GM18909 (cell line): ENCODE results near the gene SSH3.

ENCODE experiments used
- ATAC-seq: cut with Tn5 transposase; IDR thresholded peaks from one replicate; pipeline ENCODE4 v1.9.1; 2021; ENCODE audit warnings: mild to moderate bottlenecking; ENCODE audit not compliant: unreplicated experiment, poor library complexity

Gene SSH3

DNA sequence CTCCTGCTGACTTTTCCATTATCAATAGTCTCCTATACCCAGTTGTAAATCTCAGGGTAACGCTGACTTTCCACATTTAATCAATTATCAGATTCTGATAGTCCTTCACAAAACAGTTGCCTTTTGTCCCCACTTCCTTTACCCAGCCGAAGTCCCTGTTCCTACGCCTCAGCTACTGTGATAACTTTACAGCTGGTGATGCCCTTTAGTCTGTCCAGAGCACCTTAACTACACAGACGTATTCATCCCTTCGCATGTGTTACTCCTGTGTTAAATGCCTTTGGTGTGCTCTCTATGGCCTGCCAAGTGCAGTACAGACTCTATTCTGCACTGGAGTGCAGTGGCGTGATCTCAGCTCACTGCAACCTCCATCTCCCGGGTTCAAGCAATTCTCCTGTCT, 20.2 kb downstream of the SSH3 start:
- ATAC-seq, result no peak

DNA sequence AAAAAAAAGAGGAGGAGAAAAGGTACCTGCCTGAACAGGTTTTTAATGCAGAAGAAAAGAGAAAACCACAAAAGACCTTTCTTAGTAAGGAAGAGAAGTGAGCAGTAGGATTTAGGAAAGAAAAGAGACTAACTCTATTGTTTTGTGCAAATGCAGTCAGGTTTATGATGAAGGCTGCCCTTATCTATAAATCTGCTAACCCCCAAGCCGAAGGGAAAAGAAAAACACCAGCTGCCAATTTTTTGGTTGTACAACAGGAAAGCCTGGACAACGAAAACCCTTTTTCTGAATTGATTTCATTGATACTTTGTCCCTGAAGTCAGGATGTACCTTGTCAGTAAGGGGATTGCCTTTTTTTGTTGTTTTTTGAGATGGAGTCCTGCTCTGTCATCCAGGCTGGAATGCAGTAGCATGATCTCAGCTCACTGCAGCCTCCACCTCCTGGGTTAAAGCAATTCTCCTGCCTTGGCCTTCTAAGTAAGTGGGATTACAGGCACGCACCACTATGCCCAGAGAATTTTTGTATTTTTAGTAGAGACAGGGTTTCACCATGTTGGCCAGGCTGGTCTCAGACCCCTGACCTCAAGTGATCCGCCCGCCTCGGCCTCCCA, 28.9 kb downstream of the SSH3 start:
- no peak for ATAC-seq

GRCh38 chr11:67337257-67337656, 33.9 kb downstream of the SSH3 start:
- ATAC-seq, result no peak

DNA sequence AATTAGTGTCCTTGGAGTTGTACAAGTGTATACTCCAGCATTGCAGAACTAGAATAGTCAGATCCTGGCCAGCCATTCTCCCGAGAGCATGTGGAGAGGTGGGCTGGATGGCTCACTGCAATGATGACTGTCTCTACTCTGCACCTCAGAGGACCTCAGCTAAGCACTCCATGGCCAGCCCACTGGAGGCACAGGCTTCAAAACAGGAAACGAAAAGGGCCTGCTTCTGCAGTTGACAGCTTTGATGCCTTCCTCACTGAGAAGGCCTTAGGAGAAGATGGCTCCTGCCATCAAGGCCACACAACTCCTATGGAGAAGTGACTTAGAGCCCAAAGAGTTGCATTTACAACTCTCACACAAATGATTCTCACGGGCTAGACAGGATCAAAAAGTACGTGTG, 40.9 kb downstream of the SSH3 start:
- ATAC-seq, result no peak

GRCh38 chr11:67345247-67345919, 42.1 kb downstream of the SSH3 start:
- ATAC-seq, result no peak

DNA sequence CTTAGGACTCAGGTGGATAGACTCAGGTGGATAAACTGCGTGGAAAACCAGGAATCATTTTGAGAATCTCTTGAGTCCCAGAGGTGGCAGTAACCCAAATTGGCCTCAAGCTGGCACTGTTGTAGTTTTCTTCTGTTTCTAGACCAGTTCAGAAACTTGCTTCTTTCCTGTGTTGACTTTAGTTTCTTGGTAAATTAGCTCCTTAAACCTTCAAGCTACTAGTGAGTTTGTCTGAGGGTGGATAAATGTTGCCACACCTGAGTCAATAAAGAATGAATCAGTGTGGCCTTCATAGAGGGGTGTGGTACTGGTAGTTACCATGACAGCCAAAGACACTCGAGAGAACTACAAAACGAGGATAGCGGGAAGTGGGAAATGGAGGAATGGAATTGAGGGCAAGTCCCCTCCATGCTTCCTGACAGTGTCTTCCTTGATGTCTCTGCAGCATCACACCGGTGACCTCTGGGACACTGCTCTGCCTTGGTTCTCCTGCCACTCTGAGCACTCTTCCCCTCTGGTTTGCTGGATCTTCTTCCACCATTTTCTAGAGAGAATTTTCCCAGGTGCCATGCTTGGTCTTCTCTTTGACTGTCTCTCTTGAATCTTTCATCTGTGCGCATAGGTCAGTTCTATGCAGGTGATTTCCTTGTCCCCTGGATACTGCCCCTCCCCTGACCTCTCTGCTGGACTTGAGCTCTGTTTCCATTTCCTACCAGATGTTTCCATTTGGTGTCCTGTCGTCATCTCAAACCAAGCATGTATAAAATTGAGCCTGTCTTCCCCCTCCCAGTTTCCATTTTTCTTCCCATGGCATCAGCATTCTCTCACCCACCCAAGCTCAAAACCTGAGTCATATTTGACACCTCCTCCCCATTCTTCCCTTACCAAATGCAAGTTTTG, 42.8 kb downstream of the SSH3 start:
- no peak for ATAC-seq

DNA sequence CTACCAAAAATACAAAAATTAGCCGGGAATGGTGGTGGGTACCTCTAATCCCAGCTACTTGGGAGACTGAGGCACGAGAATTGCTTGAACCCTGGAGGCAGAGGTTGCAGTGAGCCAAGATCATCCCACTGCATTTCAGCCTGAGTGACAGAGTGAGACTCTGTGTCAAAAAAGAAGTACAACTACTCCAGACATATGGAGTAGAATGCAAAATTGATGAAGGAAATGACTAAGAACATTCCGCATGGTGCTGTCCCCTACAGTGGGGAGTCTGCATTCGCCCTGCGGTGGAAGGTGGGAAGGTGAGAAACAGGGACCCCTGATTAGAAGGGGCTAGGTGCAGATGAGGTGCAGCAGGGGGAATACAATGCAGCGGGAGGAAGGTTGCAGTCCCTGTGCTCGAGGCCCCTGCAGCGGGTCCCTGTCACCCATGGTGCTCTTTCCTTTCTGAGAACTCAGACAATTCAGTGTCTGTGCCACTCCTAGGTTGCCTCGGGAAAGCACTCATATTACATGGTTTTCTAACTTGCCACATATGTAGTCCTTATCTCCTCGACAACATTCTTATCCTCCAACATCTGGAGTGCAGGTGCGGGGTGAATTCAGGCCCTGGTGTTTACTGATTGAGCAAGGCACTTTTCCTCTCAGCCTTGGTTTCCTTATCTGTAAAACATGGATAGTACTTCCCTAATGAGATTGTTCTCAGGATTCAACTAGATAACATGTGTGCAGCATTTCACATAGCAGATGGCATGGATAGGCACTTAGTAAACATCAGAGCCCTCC, 44.8 kb downstream of the SSH3 start:
- no peak for ATAC-seq

DNA sequence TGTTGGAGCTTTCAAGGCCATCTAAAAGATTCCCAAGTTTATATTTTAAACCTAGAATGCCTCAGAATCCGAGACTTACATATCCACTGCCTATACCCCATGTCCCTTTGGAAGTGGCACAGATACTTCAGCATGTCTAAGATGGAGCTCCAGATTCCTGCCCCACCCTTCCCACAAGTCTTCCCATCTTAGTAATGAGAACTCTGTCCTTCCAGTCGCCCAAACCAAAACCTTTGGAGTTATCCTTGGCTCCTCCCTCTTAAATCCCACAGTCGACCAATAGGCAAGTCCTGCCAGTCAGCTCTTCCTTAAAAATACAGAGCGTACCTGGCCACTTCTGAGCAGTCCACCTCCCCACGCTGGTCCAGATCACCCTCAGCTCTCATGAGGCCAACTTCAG, 45.7 kb downstream of the SSH3 start:
- ATAC-seq, result no peak

GRCh38 chr11:67349457-67349856, 46.1 kb downstream of the SSH3 start:
- ATAC-seq, result no peak

GRCh38 chr11:67349928-67350465, 46.7 kb downstream of the SSH3 start:
- ATAC-seq, result no peak

DNA sequence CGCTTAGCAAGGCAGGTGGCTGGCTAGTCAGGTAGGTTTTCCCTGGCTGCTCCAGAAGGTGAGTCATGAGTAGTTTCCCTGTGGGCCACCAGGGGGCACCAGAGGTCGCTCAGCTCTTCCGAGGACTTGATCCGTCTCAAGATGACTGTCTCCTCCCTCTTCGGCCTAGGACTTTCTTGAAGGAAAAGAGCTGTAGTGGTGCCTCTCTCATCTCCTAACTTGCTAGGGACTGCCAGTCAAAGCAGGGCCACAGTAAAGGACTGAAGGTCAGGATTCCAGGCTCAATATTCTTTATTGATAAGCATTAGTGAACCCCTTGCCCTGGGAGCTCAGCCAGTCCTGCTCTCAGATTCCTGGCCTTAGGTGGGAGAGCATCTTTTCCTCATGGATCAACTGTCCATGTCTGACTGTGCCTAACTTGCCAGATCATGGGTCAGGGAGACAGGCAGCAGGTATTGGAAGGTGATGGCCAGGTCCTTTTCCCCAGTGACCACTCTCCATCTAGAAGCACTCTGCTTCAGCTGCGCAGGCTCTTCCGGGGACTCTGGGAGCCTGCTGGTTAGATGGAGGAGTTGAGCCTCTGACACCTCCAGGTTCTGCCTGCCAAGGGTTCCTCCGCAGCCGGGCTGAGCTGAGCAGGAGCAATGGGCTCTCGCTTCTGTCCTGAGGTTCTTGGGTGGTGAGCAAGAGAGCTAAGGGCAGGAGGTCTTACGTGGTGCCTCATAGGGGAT, 48.1 kb downstream of the SSH3 start:
- ATAC-seq, result no peak

DNA sequence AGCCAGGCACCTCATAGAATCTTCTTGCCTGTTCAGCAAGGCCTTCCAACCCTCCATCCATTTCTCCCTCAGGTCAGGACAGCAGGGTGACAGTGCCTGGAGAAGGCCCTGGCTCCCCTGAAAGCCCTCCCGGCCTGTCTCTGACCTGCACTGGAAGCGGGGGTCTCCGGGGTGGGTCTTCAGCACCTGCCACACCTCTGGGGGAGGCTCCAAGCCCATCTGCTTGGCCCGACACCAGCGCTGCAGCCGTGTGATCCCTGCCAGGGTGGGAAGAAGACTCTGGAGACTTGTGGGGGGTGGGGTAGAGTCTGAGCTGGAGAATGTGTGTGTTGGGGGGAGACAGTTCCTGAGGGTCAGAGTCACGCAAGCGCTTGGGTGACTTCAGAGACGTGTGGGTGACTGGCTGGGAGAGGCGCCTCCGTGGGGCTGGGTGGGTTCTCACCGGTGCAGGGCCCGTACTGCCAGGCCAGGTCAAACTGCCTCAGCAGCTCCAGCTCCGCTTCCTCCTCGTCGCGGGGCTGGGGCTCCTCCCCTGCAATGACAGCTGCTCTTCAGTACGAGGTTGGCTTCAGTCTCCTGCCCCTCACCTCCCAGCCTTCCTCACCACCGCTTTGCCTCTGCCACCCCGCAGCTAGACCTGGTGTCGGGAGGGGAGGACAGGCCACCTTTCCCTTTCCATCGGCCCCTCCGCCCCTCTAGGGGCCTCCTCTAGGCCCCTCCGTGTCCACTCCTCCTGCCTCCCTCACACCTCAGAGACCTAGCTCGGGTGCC, 49.4 kb downstream of the SSH3 start:
- ATAC-seq, result peak; percentile 13

- ATAC-seq, result peak; percentile 78
Observed at GRCh38 chr11:67353317-67354074, 50.2 kb downstream of the SSH3 start, which contains the start of gene POLD4. Gene POLD4, minus strand, starts transcription at chr11:67353546. Its CDS starts 147 bp downstream, at chr11:67353399.

- ATAC-seq, result peak; percentile 3
Observed at GRCh38 chr11:67354075-67355022, 51.0 kb downstream of the SSH3 start.

DNA sequence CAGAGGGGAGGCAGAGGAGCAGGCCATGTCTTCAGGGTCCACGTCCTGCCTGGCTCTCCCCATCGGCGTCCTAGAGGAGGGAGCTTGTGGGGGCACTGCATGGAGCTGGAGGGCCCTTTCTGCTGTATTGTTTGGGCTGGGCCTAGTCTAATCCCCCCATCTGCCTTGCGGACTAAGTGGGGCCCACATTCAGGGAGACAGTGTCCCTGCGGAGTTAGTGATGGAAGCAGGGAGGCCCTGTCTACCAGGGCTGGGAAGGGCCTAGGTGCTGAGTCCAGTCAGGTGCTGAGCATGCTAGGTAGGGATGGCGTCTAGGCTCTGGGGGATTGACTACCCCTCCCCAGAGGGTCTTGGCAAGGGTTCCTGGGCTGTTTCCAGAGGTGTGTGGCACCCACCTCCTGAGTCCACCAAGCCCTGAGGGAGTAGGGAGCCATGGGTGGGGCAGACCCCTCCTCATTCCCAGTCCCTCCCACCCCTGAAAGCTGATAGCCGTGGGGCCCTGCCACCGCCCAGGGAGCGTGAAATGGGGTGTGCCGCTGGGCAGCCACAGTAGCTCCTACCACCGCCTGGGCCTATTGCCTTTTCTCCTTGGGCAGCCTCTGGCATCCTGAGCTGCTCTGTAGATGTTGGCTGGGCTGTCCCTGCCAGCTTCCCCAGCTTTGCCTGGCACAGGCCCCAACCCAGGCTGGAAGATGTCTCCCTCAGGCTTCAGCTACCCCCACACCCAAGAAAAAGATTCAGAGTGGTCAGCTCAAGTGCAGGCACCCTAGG, 51.9 kb downstream of the SSH3 start:
- ATAC-seq, result no peak

DNA sequence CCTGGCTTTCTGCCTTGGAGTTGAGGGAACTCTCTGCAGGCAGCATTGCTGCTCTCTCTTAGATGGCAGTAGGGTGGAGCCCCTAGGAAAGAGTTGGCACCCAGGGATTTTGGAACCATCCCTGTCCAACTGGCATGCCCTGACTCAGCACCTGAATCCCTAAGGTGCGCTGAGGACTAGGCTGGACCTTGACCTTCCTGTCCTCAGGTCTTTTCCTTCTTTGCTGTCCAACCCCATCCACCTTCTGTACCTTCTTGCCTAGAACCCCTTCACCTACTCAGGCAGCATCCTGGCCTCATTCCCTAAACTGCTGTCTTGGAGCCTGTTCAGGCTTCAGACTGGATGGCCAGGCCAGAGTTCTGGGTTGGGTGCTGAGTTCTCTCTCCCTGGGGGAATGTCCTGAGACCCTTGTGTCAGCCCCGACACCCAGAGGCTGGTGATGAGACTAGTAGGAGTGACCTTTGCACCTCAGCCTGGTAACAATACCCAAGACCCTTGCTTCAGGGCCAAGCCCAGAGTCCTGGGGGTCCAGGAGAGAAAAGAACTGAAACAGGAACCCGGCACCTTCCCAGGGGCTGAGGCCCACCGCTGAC, 52.6 kb downstream of the SSH3 start:
- ATAC-seq, result no peak
